Neural progenitor cell (in vitro differentiated cells): ENCODE measurements around the gene PCGF3. TPM values are rescaled to one million over a fixed set of nuclear protein-coding genes. Genes with fewer than 3 reads are reported as not detected.
"Not testable (repeated sequence)": the region's sequence is repeated elsewhere in the genome, so short reads cannot be mapped to it uniquely, and the experiment has no call there.

ENCODE experiments used
- DNase-seq: peaks from one replicate; pipeline ENCODE4 v3.0.0-alpha.2; 2016; ENCODE audit warnings: low spot score
- H2AFZ ChIP-seq: fragments of 200-600 bp; sonication (generic); replicated peaks from 2 replicates; pipeline ENCODE4 v1.6.1; 2016; ENCODE audit warnings: antibody characterized with exemption
- H3F3A ChIP-seq: fragments of 200-600 bp; sonication (generic); 2 replicates; pipeline ENCODE4 v1.6.1; 2016; ENCODE audit warnings: antibody characterized with exemption, low read depth
- H3K27ac ChIP-seq: fragments of 200-600 bp; sonication (generic); 2 replicates; pipeline ENCODE4 v1.5.1; 2016; ENCODE audit warnings: mild to moderate bottlenecking
- H3K27me3 ChIP-seq: fragments of 200-600 bp; sonication (generic); 2 replicates; pipeline ENCODE4 v1.6.1; 2016; ENCODE audit warnings: mild to moderate bottlenecking, moderate library complexity
- H3K36me3 ChIP-seq: fragments of 200-600 bp; sonication (generic); 2 replicates; pipeline ENCODE4 v1.5.1; 2016
- H3K4me1 ChIP-seq: fragments of 200-600 bp; sonication (generic); 2 replicates; pipeline ENCODE4 v1.6.1; 2016; ENCODE audit warnings: mixed run types
- H3K4me2 ChIP-seq: fragments of 200-600 bp; sonication (generic); 2 replicates; pipeline ENCODE4 v1.6.1; 2016
- H3K4me3 ChIP-seq: fragments of 200-600 bp; sonication (generic); 2 replicates; pipeline ENCODE4 v1.5.1; 2016
- H3K79me2 ChIP-seq: fragments of 200-600 bp; sonication (generic); 2 replicates; pipeline ENCODE4 v1.6.1; 2016; ENCODE audit warnings: low read depth
- H3K9ac ChIP-seq: fragments of 200-600 bp; sonication (generic); 2 replicates; pipeline ENCODE4 v1.6.1; 2016
- H3K9me3 ChIP-seq: fragments of 200-600 bp; sonication (generic); 2 replicates; pipeline ENCODE4 v1.5.1; 2016; ENCODE audit warnings: low read depth
- H4K20me1 ChIP-seq: fragments of 200-600 bp; sonication (generic); 2 replicates; pipeline ENCODE4 v1.6.1; 2016; ENCODE audit warnings: low read depth
- H3K27ac Mint-ChIP-seq: 3 replicates; pipeline ENCODE4 v1.8.0; 2021; ENCODE audit warnings: mixed read lengths
- H3K27me3 Mint-ChIP-seq: 2 replicates; pipeline ENCODE4 v1.8.0; 2022; ENCODE audit warnings: low read depth, mild to moderate bottlenecking, inconsistent platforms, moderate library complexity, mixed read lengths; ENCODE audit not compliant: insufficient read depth
- H3K36me3 Mint-ChIP-seq: 3 replicates; pipeline ENCODE4 v1.8.0; 2021; ENCODE audit warnings: mixed read lengths
- H3K4me1 Mint-ChIP-seq: 3 replicates; pipeline ENCODE4 v1.8.0; 2021; ENCODE audit warnings: mixed read lengths
- H3K4me3 Mint-ChIP-seq: 3 replicates; pipeline ENCODE4 v1.8.0; 2021; ENCODE audit warnings: mild to moderate bottlenecking, moderate library complexity, mixed read lengths
- H3K9me3 Mint-ChIP-seq: 3 replicates; pipeline ENCODE4 v1.8.0; 2020; ENCODE audit warnings: mixed read lengths
- EZH2 ChIP-seq: fragments of 200-600 bp; sonication (generic); IDR thresholded peaks from 2 replicates; pipeline ENCODE4 v1.6.1; 2017; ENCODE audit warnings: antibody characterized with exemption, mild to moderate bottlenecking, moderate library complexity
- EZH2phosphoT487 ChIP-seq: fragments of 200-600 bp; sonication (generic); IDR thresholded peaks from 2 replicates; pipeline ENCODE4 v1.6.1; 2017; ENCODE audit warnings: antibody characterized with exemption
- total RNA-seq: library from RNA; depleted of rRNA; stranded (reverse); fragments of >200 nt; gene quantifications from 2 replicates; pipeline ENCODE4 v1.2.3, GENCODE V29; 2015; ENCODE audit warnings: low replicate concordance
- TF ChIP-seq, protein P1 (sequence below): fragments of 200-600 bp; sonication (generic); IDR thresholded peaks from 2 replicates; pipeline ENCODE4 v1.5.1; 2017; ENCODE audit warnings: antibody characterized with exemption, mild to moderate bottlenecking

Gene PCGF3
- total RNA-seq, 1 donor from 2014 or later: 44.7 TPM

DNA sequence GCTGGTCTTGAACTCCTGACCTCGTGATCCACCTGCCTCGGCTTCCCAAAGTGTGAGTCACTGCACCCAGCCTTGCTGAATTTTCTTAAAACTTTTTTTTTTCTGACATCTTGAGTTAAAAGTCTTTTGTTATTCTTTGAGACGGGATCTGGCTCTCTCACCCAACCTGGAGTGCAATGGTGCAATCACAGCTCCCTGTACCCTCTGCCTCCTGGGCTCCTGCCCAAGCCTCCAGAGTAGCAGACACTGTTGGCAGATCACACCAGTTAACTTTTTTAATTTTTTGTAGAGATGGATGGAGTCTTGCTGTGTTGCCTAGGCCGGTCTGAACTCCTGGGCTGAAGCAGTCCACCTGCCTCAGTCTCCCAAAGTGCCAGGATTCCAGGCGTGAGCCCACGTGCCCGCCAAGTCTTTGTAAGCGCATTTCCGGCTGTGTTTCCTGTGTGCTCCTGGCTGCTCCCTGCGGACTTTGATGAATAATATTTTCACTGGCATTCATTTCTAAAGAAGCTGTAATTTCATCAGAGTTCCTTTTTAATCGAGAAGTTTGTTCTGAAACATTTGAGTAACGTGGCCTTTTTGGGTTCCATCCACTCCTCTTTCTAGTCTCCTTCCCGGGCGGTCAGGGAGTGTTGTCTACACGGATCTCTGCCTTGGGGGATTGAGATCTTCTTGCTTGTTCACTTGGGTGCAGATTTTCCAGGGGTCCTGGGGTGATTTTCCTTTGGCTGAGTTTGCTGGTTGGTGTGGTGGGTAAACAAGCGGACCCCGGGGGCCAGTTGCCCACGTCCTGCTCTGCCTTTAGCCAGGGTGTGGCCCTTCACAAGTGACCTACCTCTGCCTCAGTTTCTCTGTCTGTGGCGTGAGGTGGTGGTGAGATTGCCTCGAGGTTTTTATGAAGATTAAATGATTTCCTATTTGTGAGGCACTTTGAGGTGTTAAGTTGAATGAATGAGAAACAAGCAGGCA is 44.4 kb downstream of the PCGF3 start:
- Histone ChIP-seq H3K9ac (no peak overlapping the region), H3K36me3 (no peaks in the 10 kb centered on the region), H3K4me1 (no peaks in the 10 kb centered on the region), H2AFZ (no peak overlapping the region), H3K4me2 (no peak overlapping the region), H3K9me3 (no peaks in the 10 kb centered on the region), H4K20me1 (peaks cover 18% of the 10 kb centered on the region), H3K27ac (no peak overlapping the region), H3K27me3 (no peaks in the 10 kb centered on the region), H3K79me2 (peaks cover 21% of the 10 kb centered on the region), H3F3A (no peaks in the 10 kb centered on the region), H3K4me3 (no peak overlapping the region)
- no peak for DNase-seq
- no peak overlapping the region for H3K4me3 Mint-ChIP-seq
- peaks cover 6% of the 10 kb centered on the region for H3K4me1 Mint-ChIP-seq
- peaks cover 3% of the 10 kb centered on the region for H3K9me3 Mint-ChIP-seq
- TF ChIP-seq, protein P1, sequence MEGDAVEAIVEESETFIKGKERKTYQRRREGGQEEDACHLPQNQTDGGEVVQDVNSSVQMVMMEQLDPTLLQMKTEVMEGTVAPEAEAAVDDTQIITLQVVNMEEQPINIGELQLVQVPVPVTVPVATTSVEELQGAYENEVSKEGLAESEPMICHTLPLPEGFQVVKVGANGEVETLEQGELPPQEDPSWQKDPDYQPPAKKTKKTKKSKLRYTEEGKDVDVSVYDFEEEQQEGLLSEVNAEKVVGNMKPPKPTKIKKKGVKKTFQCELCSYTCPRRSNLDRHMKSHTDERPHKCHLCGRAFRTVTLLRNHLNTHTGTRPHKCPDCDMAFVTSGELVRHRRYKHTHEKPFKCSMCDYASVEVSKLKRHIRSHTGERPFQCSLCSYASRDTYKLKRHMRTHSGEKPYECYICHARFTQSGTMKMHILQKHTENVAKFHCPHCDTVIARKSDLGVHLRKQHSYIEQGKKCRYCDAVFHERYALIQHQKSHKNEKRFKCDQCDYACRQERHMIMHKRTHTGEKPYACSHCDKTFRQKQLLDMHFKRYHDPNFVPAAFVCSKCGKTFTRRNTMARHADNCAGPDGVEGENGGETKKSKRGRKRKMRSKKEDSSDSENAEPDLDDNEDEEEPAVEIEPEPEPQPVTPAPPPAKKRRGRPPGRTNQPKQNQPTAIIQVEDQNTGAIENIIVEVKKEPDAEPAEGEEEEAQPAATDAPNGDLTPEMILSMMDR: no peak
- TF ChIP-seq EZH2: no peak
- TF ChIP-seq EZH2phosphoT487: no peak
- peaks cover 33% of the 10 kb centered on the region for H3K36me3 Mint-ChIP-seq
- peak overlapping the region; percentile 7 for H3K27ac Mint-ChIP-seq
- peaks cover 7% of the 10 kb centered on the region for H3K27me3 Mint-ChIP-seq

DNA sequence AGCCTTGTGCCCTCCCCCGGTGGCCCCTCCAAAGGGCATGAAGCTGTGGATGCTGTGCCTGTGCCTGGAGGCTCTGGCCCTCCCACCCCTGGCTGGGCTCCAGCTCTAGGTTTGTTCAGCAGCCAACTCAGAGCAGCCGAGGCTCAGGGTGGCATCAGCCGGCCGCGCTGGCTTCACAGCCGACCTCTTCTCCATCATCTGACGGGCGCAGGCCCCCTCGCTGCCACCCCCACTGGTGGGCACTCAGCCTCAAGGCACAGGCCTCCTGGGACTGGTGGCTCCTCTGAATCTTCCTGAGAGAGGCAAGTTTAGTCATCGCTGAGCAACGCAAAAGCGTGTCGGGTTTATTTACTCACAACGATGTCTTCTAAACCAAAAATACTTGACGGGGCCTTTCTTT is 46.0 kb downstream of the PCGF3 start:
- Histone ChIP-seq H3K79me2 (peaks cover 21% of the 10 kb centered on the region), H4K20me1 (peaks cover 18% of the 10 kb centered on the region), H3K27ac (no peak overlapping the region), H3K4me3 (no peak overlapping the region), H3K27me3 (no peaks in the 10 kb centered on the region), H3K4me2 (no peak overlapping the region), H3K9me3 (no peaks in the 10 kb centered on the region), H3K36me3 (no peaks in the 10 kb centered on the region), H3F3A (no peaks in the 10 kb centered on the region), H2AFZ (no peak overlapping the region), H3K4me1 (no peaks in the 10 kb centered on the region), H3K9ac (no peak overlapping the region)
- Mint-ChIP-seq H3K4me1 (peaks cover 6% of the 10 kb centered on the region), H3K27ac (no peak overlapping the region), H3K36me3 (peaks cover 40% of the 10 kb centered on the region), H3K4me3 (no peak overlapping the region), H3K27me3 (peaks cover 10% of the 10 kb centered on the region), H3K9me3 (peaks cover 4% of the 10 kb centered on the region)
- no peak for DNase-seq
- TF ChIP-seq EZH2phosphoT487 (no peak), EZH2 (no peak)
- TF ChIP-seq, protein P1: no peak

DNA sequence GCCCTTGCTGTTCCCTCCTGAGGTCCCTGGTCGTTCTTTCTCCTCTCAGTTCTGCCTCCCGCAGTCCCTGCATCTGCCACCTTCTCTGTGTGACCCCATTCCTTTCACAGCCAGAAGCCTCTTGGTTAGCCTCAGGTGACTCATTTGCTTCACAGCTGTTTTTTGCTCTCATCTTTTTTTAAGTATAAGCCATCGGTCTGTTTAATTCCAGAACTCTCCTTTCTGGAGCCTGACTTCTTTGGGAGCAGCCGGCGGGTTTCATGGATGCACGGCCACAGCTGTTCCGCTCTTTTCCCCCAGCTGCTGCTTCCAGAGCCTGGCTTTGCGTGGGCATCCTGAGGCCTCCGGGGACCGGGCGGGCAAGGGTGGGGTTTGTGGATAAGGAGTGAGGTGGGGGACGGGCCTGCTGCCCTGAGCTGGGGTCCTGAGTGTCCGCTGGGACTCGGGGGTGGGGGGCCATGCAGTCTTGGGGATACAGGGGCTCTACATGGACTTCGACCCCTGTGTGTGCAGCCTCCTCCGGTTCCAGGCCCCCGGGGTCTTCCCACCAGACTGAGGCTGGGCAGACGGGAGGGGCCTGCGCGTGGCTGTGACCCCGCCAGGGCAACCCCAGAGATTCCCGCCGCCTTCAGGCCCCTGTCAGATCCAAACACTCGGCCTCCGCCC is 46.7 kb downstream of the PCGF3 start:
- H3K27ac ChIP-seq: no peak overlapping the region
- H4K20me1 ChIP-seq: peaks cover 18% of the 10 kb centered on the region

DNA sequence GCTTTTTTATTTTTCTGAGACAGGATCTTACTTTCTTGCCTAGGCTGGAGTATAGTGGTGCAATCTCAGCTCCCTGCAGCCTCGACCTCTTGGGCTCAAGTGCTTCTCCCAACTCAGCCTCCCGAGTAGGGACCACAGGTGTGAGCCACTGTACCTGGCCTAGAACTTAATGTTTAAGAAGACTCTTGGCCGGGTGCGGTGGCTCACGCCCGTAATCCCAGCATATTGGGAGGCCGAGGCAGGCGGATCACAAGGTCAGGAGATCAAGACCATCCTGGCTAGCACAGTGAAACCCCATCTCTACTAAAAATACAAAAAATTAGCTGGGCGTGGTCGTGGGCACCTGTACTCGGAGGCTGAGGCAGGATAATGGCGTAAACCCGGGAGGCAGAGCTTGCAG is 47.6 kb downstream of the PCGF3 start:
- H3K36me3 ChIP-seq, H3K4me1 Mint-ChIP-seq, H3K4me1 ChIP-seq, DNase-seq, H3K9me3 ChIP-seq, H3F3A ChIP-seq, H3K4me2 ChIP-seq, H2AFZ ChIP-seq, H3K4me3 Mint-ChIP-seq, H3K27me3 Mint-ChIP-seq, H3K4me3 ChIP-seq, H3K27ac Mint-ChIP-seq, H3K9me3 Mint-ChIP-seq, H3K9ac ChIP-seq, H3K27me3 ChIP-seq, H3K27ac ChIP-seq: not testable (repeated sequence)
- Histone ChIP-seq H4K20me1 (peaks cover 18% of the 10 kb centered on the region), H3K79me2 (peaks cover 20% of the 10 kb centered on the region)
- peaks cover 48% of the 10 kb centered on the region for H3K36me3 Mint-ChIP-seq

More for the DNA sequence above, 46.7 kb downstream of the PCGF3 start:
- DNase-seq: no peak
- Histone ChIP-seq H3K4me2 (no peak overlapping the region), H3K27me3 (no peaks in the 10 kb centered on the region), H3K9me3 (no peaks in the 10 kb centered on the region), H3K4me3 (no peak overlapping the region), H3K9ac (no peak overlapping the region), H3K79me2 (peaks cover 21% of the 10 kb centered on the region), H3F3A (peaks cover 1% of the 10 kb centered on the region), H3K4me1 (no peaks in the 10 kb centered on the region), H2AFZ (no peak overlapping the region), H3K36me3 (no peaks in the 10 kb centered on the region)
- Mint-ChIP-seq H3K9me3 (peaks cover 7% of the 10 kb centered on the region), H3K27me3 (peaks cover 10% of the 10 kb centered on the region), H3K4me3 (no peak overlapping the region), H3K4me1 (peaks cover 6% of the 10 kb centered on the region), H3K27ac (no peak overlapping the region), H3K36me3 (peaks cover 45% of the 10 kb centered on the region)
- TF ChIP-seq EZH2phosphoT487 (no peak), EZH2 (no peak)
- TF ChIP-seq, protein P1: no peak
